ENCODE measurements around the gene AKAP1.

AKAP1 gene

DNA sequence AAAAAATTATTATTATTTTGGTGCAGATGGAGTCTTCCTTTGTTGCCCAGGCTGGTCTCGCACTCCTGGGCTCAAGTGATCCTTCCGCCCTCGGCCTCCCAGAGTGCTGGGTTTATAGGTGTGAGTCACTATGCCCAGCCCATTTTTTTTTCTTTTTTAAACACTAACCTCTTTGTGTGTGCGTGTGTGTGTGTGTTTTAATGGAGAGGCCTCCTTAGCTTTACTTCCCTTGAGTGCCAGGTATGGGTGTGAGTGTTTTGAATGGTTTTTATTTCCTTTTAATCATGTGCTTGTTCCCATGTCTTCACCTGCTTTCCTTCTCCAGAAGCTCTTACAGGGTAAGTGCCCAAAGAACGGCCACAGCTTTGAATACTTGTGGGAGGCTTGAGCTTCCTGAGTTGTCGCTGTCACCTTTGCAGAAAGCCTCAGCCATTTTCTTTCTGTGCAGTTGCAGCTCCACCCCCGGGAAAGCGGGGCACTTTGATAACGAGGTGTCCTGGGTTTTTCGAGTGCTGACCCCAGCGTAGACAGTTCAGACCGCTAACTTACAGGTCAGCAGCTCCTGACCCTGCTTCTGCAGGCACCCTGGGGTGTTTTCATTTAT lies 22.6 kb downstream of the AKAP1 start:
- no peak for DNase-seq
- no peaks in the 10 kb centered on the region for H3K27me3 ChIP-seq (ENCODE audit: insufficient read depth, low read depth, severe bottlenecking)
- H3K9me3 ChIP-seq (ENCODE audit: severe bottlenecking), result no peaks in the 10 kb centered on the region
- TF ChIP-seq, protein P1, sequence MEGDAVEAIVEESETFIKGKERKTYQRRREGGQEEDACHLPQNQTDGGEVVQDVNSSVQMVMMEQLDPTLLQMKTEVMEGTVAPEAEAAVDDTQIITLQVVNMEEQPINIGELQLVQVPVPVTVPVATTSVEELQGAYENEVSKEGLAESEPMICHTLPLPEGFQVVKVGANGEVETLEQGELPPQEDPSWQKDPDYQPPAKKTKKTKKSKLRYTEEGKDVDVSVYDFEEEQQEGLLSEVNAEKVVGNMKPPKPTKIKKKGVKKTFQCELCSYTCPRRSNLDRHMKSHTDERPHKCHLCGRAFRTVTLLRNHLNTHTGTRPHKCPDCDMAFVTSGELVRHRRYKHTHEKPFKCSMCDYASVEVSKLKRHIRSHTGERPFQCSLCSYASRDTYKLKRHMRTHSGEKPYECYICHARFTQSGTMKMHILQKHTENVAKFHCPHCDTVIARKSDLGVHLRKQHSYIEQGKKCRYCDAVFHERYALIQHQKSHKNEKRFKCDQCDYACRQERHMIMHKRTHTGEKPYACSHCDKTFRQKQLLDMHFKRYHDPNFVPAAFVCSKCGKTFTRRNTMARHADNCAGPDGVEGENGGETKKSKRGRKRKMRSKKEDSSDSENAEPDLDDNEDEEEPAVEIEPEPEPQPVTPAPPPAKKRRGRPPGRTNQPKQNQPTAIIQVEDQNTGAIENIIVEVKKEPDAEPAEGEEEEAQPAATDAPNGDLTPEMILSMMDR (IDR thresholded peaks at IDR 0.05; ENCODE audit: low read depth, low read length), result no peak
- H3K36me3 ChIP-seq, result peaks cover 62% of the 10 kb centered on the region
- H3K4me3 ChIP-seq (ENCODE audit: low read depth, low read length), result no peak overlapping the region
- H3K27ac ChIP-seq, result peak overlapping the region; percentile 86

DNA sequence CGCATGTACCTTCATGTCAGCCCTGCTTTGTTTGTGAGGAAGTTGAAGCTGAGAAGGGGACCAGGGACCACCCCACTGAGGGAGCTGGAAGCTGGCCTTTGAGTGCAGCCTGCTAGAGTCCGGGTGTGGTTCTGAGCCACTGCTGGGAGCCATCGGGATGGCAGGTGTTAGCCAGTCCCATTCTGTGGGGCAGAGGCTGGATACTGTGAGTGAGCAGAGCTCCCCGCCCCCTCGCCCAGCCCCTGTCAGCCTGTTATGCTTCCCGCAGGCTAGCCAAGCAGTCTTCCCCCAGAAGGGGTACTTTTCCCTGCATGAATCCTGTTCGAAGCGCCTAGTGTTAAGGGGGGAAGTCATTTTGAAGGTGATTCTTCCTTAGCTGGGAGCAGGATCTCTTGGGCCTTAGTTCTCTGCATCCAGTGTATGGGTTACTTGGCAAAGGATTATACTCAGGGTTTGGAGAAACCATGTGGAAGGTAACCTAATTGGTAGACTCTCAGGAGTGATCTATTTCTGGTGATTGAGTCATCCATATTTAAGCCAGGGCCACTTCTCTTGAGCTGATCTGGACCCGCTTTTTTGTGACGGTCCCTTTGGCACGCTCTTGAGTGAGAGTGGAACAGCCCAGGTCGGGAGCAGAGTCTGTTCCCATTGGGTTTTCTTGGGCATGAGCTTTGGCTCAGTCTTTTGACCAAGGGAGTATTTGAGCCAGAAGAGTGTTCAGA lies 23.8 kb downstream of the AKAP1 start:
- H3K9me3 ChIP-seq (ENCODE audit: severe bottlenecking), result no peaks in the 10 kb centered on the region
- H3K4me3 ChIP-seq (ENCODE audit: low read depth, low read length), result no peak overlapping the region
- H3K36me3 ChIP-seq, result peaks cover 73% of the 10 kb centered on the region
- no peaks in the 10 kb centered on the region for H3K27me3 ChIP-seq (ENCODE audit: insufficient read depth, low read depth, severe bottlenecking)
- no peak overlapping the region for H3K27ac ChIP-seq
- TF ChIP-seq, protein P1 (IDR thresholded peaks at IDR 0.05; ENCODE audit: low read depth, low read length), result no peak
- DNase-seq, result no peak

DNA sequence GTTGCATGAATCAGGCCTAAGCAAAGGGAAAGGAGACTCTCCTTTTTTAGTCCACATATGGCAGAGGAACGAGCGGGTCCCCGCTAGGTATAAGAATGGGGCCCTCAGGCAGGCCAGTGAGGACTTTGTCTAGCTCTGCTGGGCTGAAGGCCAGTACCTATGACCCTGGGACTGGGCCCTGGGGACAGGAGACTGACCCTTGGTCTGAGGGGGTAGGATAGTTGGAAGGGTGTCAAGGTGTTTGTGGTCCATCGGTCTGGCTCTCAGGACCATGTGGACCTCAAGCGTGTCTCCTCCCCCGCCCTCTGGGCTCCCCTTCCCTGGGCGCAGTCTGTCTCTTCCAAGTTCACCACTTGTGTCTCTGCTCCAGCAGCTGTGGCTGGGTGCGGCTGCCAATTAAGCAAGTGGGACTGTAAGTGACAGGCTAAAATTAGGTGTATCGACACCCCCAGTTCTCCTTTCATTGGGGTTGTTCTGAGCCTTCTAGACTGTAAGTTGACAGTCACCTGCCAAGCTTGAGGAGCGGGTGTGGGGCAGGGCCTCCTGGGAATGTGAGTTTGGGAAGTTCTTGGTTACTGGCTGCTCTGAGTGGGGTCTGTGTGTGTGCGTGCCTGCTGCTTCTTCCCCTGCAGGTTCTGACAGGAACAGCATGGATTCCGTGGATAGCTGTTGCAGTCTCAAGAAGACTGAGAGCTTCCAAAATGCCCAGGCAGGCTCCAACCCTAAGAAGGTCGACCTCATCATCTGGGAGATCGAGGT lies 24.5 kb downstream of the AKAP1 start:
- DNase-seq, result peak; percentile 41
- TF ChIP-seq, protein P1 (IDR thresholded peaks at IDR 0.05; ENCODE audit: low read depth, low read length), result peak; percentile 52
- H3K4me3 ChIP-seq (ENCODE audit: low read depth, low read length), result no peak overlapping the region
- H3K27me3 ChIP-seq (ENCODE audit: insufficient read depth, low read depth, severe bottlenecking), result no peaks in the 10 kb centered on the region
- no peaks in the 10 kb centered on the region for H3K9me3 ChIP-seq (ENCODE audit: severe bottlenecking)
- no peak overlapping the region for H3K27ac ChIP-seq
- H3K36me3 ChIP-seq, result peaks cover 80% of the 10 kb centered on the region

DNA sequence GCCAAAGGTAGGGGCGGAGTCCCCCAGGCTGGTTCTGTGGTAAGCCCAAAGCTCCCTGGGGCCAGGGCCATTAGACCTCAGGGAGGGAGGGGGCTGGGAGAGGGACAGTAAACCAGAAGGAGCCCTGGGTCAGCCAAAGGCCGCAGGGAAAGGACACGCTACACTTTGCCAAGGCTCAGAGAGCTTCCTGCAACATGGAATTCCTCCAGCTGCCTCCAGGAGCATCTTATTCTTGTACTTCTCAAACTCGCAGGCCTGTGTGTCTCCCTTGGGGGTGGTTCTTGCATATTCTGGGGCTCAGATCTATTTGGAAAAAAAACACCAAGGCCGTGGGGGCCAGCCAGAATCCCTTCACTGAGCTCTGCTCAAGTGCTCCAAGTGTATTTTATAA lies 25.1 kb downstream of the AKAP1 start:
- peaks cover 86% of the 10 kb centered on the region for H3K36me3 ChIP-seq
- no peak overlapping the region for H3K4me3 ChIP-seq (ENCODE audit: low read depth, low read length)
- no peak for DNase-seq
- H3K27ac ChIP-seq, result no peak overlapping the region
- TF ChIP-seq, protein P1 (IDR thresholded peaks at IDR 0.05; ENCODE audit: low read depth, low read length), result no peak
- no peaks in the 10 kb centered on the region for H3K9me3 ChIP-seq (ENCODE audit: severe bottlenecking)
- H3K27me3 ChIP-seq (ENCODE audit: insufficient read depth, low read depth, severe bottlenecking), result no peaks in the 10 kb centered on the region

DNA sequence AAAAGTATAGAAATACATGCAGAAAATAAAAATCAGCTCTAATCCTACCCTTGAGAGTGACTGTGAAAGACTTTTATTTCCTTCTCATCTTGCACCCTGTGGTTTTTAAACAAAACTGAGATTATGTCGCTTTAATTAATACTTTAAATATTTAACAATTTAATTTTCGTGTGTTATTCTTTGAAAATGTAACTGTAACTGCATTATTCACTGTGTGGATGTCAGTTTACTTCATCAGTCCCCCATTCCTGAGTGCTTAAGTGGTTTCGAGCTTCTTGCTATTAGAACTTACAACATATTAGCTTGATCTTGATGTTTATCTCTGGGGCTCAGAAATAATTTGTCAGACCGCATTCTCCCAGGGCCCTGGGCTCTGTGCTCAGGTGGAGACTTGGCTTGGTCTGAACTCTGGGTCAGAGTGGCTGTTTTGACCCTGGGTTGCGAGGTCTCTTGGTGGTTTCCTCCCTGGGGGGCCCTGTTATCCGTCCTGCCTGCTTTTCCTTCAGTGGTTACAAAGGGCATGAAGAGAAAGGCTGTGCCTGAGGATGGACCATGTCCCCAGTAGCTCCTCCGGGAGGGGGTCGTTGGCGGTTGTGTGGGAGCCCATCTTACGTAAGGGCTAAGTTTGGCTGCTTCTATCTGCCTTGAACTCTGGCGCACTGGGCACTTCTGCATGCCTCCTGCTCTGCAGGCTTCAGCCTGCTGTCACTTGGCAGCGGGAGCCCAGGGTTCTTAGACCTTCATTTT lies 25.7 kb downstream of the AKAP1 start:
- no peaks in the 10 kb centered on the region for H3K27me3 ChIP-seq (ENCODE audit: insufficient read depth, low read depth, severe bottlenecking)
- peaks cover 88% of the 10 kb centered on the region for H3K36me3 ChIP-seq
- H3K9me3 ChIP-seq (ENCODE audit: severe bottlenecking), result no peaks in the 10 kb centered on the region
- H3K27ac ChIP-seq, result no peak overlapping the region
- DNase-seq, result no peak
- TF ChIP-seq, protein P1 (IDR thresholded peaks at IDR 0.05; ENCODE audit: low read depth, low read length), result no peak
- no peak overlapping the region for H3K4me3 ChIP-seq (ENCODE audit: low read depth, low read length)

All from WERI-Rb-1 (cell line).